HG03139 (cell line): ENCODE data around the gene FOSL1.
"Not testable (repeated sequence)": the region's sequence is repeated elsewhere in the genome, so short reads cannot be mapped to it uniquely, and the experiment has no call there.

Source experiments
- ATAC-seq: cut with Tn5 transposase; IDR thresholded peaks from one replicate; pipeline ENCODE4 v1.9.1; 2021; ENCODE audit not compliant: unreplicated experiment

FOSL1 gene

GRCh38 chr11:65897020-65897471 lies 3.1 kb downstream of the FOSL1 start:
- ATAC-seq = no peak

GRCh38 chr11:65896034-65896999 lies 3.9 kb downstream of the FOSL1 start:
- no peak for ATAC-seq

- ATAC-seq = no peak
Measured at GRCh38 chr11:65895482-65895981, 4.7 kb downstream of the FOSL1 start.

- ATAC-seq = no peak
Measured at GRCh38 chr11:65894034-65894591, 6.1 kb downstream of the FOSL1 start.

- no peak for ATAC-seq
Measured at GRCh38 chr11:65892661-65893317, 7.4 kb downstream of the FOSL1 start.

GRCh38 chr11:65892137-65892540 lies 8.0 kb downstream of the FOSL1 start:
- not testable (repeated sequence) for ATAC-seq

GRCh38 chr11:65891219-65892136 lies 8.7 kb downstream of the FOSL1 start:
- no peak for ATAC-seq

- ATAC-seq = peak; percentile 43
Measured at GRCh38 chr11:65890324-65891218, 9.6 kb downstream of the FOSL1 start, which contains the start of gene CCDC85B. Gene CCDC85B, plus strand, starts transcription at chr11:65890673. Its CDS starts 111 bp downstream, at chr11:65890784.

- peak; percentile 43 for ATAC-seq
Measured at GRCh38 chr11:65888163-65888814, 11.9 kb downstream of the FOSL1 start, which contains the start of gene FIBP. Gene FIBP, minus strand, starts transcription at chr11:65888471. Its CDS starts 53 bp downstream, at chr11:65888418.

- ATAC-seq = no peak
Measured at GRCh38 chr11:65887723-65888162, 12.4 kb downstream of the FOSL1 start.

- no peak for ATAC-seq
Measured at GRCh38 chr11:65886826-65887722, 13.1 kb downstream of the FOSL1 start.

- ATAC-seq = no peak
Measured at GRCh38 chr11:65885808-65886536, 14.2 kb downstream of the FOSL1 start.

- ATAC-seq = no peak
Measured at GRCh38 chr11:65885231-65885630, 15.0 kb downstream of the FOSL1 start.

- ATAC-seq = no peak
Measured at GRCh38 chr11:65884716-65885092, 15.5 kb downstream of the FOSL1 start.

GRCh38 chr11:65883786-65884715 lies 16.1 kb downstream of the FOSL1 start:
- ATAC-seq = no peak
